Measurements from ENCODE around the gene HSPA1A.
"Not testable (repeated sequence)": the region's sequence is repeated elsewhere in the genome, so short reads cannot be mapped to it uniquely, and the experiment has no call there.

HSPA1A gene

GRCh38 chr6:31834367-31835250 lies 19.3 kb downstream of the HSPA1A start:
- TF ChIP-seq CTCF (IDR thresholded peaks at IDR 0.05; ENCODE audit: control extremely low read depth, extremely low read depth, low read depth, missing control alignments): no peak
- ChIA-PET POLR2A (interaction anchor here (0.6 to 3.7 kb wide), 8 partner anchors 17 to 131 kb away, joined by 3 to 30 read pairs (median 4); partner anchors contain the start of genes ABHD16A, HSPA1A, HSPA1L and NEU1), CTCF (no interaction called here)
- DNase-seq (ENCODE audit: extremely low spot score): peak; percentile 86

- TF ChIP-seq CTCF (IDR thresholded peaks at IDR 0.05; ENCODE audit: control extremely low read depth, extremely low read depth, low read depth, missing control alignments): no peak
- no peak for DNase-seq (ENCODE audit: extremely low spot score)
- ChIA-PET POLR2A (interaction anchor here (0.6 to 3.9 kb wide), 11 partner anchors 9 to 360 kb away, joined by 3 to 30 read pairs (median 7); partner anchors contain the start of genes ABHD16A, HSPA1A, HSPA1B and HSPA1L), CTCF (interaction anchor here (1.4 to 1.5 kb wide), 2 partner anchors 10 to 53 kb away, joined by 3 read pairs; no protein-coding TSS in a partner anchor)
These were observed 20.7 kb downstream of the HSPA1A start for GRCh38 chr6:31836047-31836473.

- ChIA-PET CTCF (interaction anchor here (1.3 to 1.7 kb wide), 5 partner anchors 9 to 52 kb away, joined by 3 to 5 read pairs (median 3); partner anchors contain the start of gene LSM2), POLR2A (interaction anchor here (0.6 to 3.9 kb wide), 11 partner anchors 9 to 359 kb away, joined by 3 to 30 read pairs (median 7); partner anchors contain the start of genes ABHD16A, HSPA1A, HSPA1B and HSPA1L)
- DNase-seq (ENCODE audit: extremely low spot score): no peak
- no peak for TF ChIP-seq CTCF (IDR thresholded peaks at IDR 0.05; ENCODE audit: control extremely low read depth, extremely low read depth, low read depth, missing control alignments)
These were observed 21.4 kb downstream of the HSPA1A start for GRCh38 chr6:31836474-31837368.

- TF ChIP-seq CTCF (IDR thresholded peaks at IDR 0.05; ENCODE audit: control extremely low read depth, extremely low read depth, low read depth, missing control alignments): no peak
- POLR2A ChIA-PET: interaction anchor here (0.6 to 3.9 kb wide), 8 partner anchors 10 to 341 kb away, joined by 3 to 30 read pairs (median 6); partner anchors contain the start of genes HSPA1A, HSPA1B, HSPA1L and NEU1
- CTCF ChIA-PET: interaction anchor here (1.3 to 2.2 kb wide), 7 partner anchors 8 to 52 kb away, joined by 3 to 5 read pairs (median 3); partner anchors contain the start of genes LSM2 and VARS1
These were observed 22.2 kb downstream of the HSPA1A start for GRCh38 chr6:31837369-31838113.

GRCh38 chr6:31838114-31838553 lies 22.8 kb downstream of the HSPA1A start:
- POLR2A ChIA-PET: interaction anchor here (1.0 to 3.9 kb wide), 5 partner anchors 9 to 25 kb away, joined by 3 to 19 read pairs (median 4); partner anchors contain the start of genes HSPA1A, HSPA1B, HSPA1L and NEU1
- CTCF ChIA-PET: interaction anchor here (1.0 to 2.2 kb wide), 6 partner anchors 9 to 154 kb away, joined by 3 to 5 read pairs (median 4); partner anchors contain the start of gene VARS1

More at GRCh38 chr6:31837369-31838113, 22.2 kb downstream of the HSPA1A start:
- DNase-seq (ENCODE audit: extremely low spot score): no peak

GRCh38 chr6:31838968-31839367 lies 23.6 kb downstream of the HSPA1A start:
- ChIA-PET POLR2A (interaction anchor here (0.6 to 3.9 kb wide), 6 partner anchors 8 to 24 kb away, joined by 3 to 19 read pairs (median 4); partner anchors contain the start of genes HSPA1A, HSPA1B, HSPA1L and NEU1), CTCF (interaction anchor here (1.0 to 2.2 kb wide), 6 partner anchors 8 to 154 kb away, joined by 3 to 5 read pairs (median 4); partner anchors contain the start of gene VARS1)
- DNase-seq (ENCODE audit: extremely low spot score): no peak
- no peak for TF ChIP-seq CTCF (IDR thresholded peaks at IDR 0.05; ENCODE audit: control extremely low read depth, extremely low read depth, low read depth, missing control alignments)

More at GRCh38 chr6:31838114-31838553, 22.8 kb downstream of the HSPA1A start:
- DNase-seq (ENCODE audit: extremely low spot score): not testable (repeated sequence)

- ChIA-PET POLR2A (interaction anchor here (0.7 to 2.7 kb wide), 3 partner anchors 20 to 188 kb away, joined by 3 to 10 read pairs (median 4); partner anchors contain the start of gene NEU1), CTCF (interaction anchor here (1.3 to 2.2 kb wide), 3 partner anchors 9 to 70 kb away, joined by 5 read pairs; partner anchors contain the start of gene VARS1)
- not testable (repeated sequence) for DNase-seq (ENCODE audit: extremely low spot score)
These were observed 24.4 kb downstream of the HSPA1A start for GRCh38 chr6:31839779-31840126.
